LHCN-M2 (cell line): ENCODE results near the gene OS9. TPM values are rescaled to one million over a fixed set of nuclear protein-coding genes. Genes with fewer than 3 reads are reported as not detected.

Source experiments
- DNase-seq: peaks from one replicate; pipeline ENCODE4 v3.0.0-alpha.2; 2012; ENCODE audit warnings: low read depth
- total RNA-seq: library from RNA; depleted of rRNA; stranded (reverse); fragments of >200 nt; gene quantifications from 2 replicates; pipeline ENCODE4 v1.2.3, GENCODE V29; 2014

The OS9 gene
- total RNA-seq, 1 experiment from 2014 or later, result 214 TPM

DNA sequence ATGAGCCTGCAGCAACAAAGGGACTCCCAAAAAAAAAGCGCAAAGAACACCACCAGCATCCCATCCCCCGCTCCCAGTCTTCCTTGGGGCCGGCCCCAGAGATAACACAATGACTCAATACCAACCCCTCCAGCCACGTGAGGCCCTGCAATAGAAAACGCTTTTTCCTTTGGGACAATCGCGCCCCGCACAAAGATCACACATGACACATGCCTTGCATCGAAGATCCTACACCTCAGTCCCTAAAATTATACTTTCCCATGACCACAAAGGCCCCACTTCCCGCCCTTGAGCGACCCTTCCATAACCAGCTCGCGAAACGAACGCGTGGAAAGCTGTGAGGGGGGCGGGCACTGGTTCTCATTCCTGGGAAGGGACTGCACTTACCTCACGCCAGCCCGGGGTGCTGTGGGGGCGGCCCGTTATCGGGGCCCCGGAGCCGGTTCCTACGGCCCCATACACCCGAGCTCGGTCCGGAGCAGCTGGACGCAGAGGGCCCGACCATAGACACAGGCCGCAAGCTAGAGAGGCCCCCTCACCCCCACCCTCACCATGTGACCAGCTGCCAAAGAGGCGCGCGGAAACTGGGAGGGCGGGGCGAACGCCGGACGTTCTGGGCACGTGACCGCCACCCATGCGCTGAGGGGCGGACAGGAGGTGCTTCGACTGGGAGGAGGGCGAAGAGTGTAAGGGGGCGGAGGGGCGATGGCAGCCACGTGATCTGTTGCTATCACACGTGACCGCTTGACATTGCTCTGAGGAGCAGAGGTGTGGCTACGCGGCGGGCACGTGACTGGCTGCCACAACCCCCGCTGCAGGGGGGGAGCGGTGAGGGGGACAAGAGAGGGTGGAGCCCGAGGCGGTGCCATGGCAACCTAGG, 58.1 kb downstream of the OS9 start, which contains the start of gene CDK4:
Gene CDK4, minus strand, starts transcription at position 523 of the 880 bp plus-strand sequence. CDS start 593 bp downstream, outside the sequence.
- peak; percentile 100 for DNase-seq

DNA sequence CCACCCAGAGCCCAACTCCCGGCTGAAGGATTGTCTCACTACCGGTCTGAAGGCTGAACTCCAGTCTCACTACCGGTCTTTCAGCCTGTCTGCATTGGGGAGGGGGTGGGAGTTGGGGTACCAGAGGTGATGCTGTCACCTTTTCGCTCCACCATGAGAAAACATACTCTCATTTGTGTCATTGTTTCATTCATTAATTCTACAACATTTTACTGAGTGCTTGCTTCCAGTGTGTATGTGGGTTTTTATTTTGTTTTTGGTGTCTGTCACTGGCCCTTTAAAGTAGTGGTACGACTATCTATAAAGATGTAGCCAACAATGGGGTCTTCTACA, 58.7 kb downstream of the OS9 start:
- DNase-seq, result no peak

DNA sequence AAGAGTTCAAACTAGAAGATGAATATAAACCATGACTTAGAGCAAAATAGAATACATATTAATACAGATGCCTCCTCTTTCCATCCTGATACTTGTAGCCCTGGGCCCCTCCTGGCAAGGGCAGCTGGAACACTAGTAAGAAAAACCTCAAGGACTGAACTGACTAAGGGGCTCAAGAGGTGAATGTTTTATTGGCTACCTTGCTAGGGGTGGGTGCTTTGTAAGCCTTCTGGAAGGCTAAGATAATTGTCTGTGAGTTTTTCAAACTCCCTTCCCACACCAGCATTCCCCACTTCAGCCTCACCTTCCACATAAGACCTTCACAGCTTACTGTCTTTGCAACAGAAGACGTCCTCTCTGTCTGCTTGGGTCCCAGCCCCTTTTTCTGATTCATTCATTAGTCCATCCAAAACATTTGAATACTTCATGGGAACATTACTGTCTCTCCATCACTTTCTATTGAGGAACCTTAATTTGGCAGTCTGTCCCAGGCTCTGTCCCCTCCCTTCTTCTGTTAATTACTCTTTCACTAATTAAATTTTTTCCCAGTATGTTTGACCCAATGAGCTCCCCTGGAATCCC, 59.9 kb downstream of the OS9 start:
- no peak for DNase-seq

DNA sequence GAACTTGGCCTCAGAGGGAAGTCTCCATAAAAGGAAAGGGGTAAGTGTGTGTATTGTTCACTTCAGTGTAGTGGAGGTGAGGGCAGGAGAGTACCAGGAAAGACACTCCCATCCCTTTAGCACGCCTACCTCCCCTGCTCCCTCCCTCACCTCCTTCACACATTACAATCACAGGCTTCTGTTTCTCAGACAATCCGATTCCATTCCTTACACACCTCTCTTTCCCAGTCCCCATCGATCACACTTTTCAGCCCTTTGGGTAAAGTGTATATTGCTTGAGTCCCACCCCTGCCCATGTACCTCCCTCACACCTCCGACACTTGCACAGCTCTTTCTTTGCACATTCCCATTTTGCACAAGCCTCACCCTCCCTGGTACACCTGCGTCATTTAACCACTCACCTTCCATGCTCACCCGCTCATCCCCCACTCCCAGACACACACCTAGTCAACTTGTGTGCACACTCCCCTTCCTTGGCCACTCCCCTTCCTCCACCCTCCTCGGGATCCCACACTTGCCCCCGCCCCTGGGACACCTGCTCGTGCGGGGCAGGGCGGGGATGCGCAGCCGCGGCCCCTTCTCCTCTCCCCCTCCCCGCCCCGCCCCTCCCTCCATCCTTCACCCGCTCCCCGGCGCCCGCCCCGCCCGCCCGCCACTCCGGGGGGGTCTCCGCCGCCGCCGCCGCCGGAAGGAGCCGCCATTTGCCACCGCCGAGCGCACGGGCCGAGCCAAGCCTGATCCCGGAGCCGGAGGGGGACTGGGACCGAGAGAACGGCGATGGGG, 60.7 kb downstream of the OS9 start, which contains the start of gene MARCHF9:
Gene MARCHF9, plus strand, starts transcription at position 693 of the 783 bp plus-strand sequence. CDS start 426 bp downstream, outside the sequence.
- no peak for DNase-seq

DNA sequence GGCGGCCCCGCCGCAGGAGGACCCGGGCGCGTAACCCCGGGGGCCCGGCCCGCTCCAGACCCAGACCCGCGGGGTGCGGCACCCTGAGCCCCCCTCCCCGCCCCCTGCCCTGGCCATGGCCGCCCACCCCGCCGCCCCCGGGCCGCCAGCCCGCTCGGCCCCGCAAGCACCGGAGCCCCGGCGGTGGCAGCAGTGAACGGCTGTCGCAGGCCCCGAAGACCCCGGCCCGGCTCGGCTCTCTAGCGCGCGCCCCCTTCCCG, 61.2 kb downstream of the OS9 start:
- no peak for DNase-seq

DNA sequence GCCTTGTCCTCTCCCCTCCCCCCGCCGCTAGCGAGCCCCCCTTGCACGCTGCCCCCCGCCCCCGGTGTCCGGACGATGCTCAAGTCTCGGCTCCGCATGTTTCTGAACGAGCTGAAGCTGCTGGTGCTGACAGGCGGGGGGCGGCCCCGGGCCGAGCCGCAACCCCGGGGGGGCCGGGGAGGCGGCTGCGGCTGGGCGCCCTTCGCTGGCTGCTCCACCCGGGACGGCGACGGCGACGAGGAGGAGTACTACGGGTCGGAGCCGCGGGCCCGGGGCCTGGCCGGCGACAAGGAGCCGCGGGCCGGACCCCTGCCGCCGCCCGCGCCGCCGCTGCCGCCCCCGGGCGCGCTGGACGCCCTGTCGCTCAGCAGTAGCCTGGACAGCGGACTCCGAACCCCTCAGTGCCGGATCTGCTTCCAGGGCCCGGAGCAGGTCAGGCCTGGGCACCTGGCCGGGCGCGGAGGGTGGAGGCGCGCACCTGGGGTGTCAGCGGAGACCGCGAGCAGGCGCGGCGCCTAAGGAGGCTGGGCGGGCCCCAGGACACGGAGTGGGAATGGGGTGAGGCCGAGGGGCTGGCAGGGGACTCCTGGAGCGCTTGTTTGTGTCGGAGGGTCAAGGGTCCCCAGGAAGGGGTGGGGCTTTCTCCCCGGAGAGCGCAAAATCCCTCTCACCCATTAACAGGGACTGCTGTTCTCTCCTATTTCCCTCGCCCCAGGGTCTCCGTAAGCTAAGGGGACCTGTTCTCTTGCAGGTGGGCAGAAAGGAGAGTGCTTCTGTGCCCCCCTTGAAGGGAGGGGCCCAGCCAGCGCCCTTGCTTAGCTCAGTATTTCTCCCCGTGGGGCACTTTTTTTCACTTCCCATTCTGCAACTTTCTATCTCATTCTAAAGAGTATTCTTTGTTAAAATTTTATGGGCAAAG, 61.8 kb downstream of the OS9 start:
- DNase-seq, result no peak

DNA sequence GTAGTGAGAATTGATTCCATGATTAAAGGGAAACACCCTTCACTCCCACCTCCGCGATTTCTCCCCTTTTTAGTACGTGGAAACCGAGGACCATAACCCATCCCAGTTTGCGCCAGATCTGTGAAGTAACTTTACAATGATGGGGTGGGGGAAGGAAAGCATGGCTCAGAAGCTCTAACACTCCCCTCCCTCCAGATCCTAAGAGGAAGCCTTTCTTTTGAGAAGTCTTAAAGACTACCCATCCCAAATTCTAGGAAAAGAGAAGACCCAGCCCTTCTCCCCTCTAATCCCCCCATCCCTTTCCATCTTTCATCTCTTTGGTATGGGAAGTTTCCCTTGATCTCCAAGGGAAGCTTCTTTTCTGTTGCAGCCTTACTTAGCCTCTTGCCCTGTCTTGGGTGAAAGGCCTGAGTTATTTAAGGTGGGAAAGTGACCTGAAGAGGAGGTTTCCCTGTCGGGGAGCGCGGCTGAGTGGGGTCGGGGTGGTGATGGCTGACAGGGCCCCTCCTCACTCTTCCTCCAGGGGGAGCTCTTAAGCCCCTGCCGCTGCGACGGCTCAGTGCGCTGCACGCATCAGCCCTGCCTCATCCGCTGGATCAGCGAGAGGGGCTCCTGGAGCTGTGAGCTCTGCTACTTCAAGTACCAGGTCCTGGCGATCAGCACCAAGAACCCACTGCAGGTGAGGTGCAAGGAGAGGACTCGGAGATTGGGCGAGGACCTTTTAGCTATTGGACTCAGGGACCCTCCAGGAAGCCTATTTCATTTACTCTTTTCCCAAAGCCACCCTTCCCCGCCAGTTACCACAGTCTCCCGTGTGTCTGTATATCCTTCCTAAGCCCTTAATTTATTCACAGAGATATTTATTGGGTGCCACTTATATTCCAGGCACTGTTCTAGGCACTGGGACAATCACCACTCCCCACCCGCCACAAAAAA, 62.7 kb downstream of the OS9 start:
- no peak for DNase-seq

DNA sequence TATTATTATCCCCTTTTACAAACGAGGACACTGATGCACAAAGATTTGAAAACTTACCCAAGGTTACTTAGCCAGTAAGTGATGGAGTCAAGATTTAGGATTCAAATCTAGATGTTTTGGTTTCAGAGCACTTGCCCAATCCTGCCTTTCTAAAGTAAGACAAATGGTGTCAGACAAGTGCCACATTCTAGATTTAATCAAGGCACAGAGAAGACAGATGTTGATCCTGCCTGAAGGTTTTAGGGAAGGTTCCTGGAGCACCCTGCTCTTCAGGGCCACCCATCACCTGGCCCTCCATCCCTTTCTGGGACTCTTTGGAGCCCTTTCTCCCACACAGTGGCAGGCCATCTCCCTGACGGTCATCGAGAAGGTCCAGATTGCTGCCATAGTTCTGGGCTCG, 63.8 kb downstream of the OS9 start:
- no peak for DNase-seq

DNA sequence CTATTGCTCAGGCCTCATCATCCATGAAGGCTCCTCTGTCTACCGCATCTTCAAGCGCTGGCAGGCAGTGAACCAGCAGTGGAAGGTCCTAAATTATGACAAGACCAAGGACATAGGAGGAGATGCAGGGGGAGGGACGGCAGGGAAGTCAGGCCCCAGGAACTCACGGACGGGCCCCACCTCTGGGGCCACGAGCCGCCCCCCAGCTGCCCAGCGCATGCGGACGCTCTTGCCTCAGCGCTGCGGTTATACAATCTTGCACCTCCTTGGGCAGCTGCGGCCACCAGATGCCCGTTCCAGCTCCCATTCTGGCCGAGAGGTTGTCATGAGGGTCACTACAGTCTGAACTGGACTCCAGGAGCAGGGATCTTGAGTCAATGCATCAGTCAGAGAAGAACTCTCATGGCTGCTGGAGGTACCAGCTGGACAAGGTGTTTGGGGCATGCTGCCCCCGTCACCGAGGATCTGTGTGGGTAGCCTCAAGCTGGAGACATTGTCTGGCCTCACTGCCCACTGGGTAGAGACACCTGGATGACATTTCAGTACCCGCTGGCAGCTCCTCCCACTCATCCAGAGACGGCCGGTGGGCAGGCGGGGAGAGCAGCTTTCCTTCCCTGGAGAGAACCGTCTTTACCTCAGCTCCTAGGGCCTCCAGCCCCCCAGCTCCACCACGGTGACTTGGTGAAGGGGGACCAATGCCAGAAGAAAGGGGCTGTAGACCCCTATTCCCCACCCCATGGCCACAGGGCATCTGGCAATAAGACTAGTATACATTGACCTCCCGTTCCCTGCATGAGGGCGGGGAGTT, 64.8 kb downstream of the OS9 start:
- DNase-seq, result no peak

DNA sequence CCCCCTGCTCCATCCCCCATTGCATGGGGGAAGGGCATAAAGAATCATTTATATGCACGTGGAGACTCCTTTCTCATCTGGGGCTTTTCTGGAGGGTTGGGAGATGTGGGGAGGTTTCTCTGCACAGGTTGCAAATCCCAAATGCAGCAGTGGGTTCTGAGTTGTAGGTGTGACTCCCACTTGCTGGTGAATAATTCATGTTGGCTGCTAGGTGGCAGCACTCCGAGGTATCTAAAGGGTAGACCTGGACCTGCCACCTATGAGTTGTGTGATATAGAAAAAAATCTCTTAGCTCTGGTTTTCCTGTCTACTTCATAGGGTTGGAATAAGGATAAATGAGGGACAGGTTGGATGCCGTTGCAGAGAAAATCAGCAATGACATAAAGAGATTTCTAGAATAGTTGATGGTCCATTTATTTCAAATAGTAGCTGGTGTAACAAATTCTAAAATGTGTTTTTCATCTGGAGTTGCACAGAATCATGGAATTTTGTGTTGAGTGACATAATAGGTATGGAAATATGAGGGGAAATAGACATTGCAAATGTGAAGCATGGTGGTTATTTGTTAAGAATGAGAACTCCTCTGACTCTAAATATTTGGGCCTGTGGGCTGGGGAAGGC, 65.5 kb downstream of the OS9 start:
- no peak for DNase-seq

DNA sequence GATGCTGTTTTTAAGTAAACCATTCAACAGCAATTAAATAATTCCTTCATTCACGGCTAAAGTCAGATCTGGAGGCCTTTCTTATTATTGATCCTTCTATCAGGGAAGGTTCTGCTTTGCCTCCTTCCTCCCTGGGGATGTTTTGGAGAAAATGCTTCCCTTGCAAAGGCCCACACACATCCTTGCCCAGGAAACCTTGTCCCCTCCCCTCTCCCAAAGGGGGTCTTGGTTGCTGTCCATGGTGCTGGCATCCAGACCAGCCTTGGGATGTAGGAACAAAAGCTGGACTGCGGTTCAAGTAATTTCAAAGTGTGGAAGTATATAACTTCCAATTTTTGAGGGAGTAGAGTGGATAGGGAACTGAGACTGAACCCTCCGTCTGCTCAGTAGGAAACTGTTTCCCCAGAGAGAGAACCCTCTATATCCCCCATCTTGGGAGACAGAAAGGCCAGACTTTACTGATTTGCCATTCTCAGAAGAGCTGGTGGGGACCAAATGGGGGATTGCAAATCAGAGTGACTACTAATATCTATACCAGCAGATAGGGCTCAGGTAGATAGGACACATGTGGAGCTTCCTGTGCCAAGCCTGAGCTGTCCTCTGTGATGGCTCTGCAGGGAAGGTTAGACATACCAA, 66.5 kb downstream of the OS9 start:
- DNase-seq, result no peak

DNA sequence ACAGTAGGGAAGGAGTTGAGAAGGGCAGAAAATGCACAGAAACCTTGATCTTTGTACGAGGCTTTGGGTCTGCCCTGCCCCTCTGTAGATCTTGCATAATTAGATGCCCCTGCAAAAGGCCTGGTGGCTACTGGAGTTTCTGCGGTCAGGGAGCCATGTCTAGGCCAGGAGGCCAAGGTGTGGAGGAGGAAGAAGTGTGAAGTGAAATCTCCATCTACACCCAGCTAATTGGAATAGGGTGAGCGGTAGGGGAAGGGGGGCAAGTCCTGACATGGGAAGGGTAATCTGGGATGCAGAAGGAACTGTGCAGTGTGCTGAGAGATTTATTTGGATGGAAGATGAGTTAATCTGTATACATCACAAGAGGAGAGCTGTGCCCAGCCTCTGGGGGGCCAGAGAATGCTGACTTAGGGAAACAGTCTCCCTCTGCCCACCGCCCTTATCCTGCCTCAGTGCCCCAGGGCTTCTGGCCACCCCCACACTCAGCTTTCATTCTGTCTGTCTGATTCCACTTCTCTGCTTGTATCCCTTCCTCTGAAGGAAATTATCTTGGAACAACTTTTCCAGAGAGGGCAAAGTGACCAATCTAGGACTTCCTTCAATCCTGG, 67.6 kb downstream of the OS9 start:
- no peak for DNase-seq

DNA sequence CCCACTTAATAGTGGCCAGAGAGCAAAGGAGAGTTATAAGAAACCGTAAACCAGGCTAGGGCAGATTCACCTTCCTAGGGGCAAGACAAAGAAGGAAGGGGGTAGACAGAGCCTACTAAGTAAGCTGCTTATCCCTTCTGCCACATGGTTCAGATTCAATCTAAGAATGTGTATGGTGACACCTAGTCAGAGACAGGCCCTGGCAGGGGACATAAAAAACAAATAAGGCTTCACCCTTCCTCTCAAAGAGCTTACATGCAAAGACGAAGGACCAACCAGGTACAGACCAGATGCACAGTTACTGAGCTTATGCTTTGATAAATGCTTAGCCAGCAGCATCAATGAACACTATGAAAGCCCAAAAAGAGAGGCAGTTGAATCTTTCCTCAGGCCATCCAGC, 68.5 kb downstream of the OS9 start:
- DNase-seq, result no peak

DNA sequence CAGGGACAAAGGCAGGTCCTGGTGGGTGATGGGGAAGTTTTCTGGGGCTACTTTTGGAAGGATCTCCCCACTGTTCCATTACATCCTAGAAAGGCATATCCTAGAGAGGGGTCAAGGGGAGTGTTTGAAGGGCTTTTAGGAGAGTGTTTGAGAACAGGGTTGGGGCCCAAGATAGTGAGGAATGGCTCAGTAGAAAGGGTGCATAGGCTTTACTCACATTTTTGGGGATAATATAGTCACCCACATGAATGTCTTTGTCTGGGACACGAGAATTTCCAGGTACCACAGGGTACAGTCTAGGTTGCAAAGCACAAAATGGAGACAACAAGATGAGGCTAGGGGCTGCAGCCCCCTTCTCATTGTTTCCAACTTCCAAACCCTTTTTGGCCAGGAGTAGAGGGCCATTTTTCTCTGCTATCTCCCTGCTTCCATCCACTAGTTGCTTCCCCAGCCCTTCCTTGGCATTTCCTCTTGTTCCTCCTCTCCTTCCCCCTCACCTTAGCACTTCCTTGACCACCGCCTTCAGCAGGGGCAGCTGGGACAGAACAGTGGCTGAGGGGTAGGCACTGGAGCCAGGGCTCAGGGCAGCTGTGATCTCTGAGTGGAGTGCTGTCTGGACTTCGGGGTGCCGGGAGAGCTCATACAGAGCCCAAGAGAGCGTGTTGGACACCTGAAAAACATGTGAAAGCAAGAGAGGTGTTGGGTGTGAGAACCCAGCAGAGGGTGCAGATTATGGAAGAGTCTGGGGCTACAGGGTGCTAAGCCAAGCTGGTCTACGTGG, 70.1 kb downstream of the OS9 start:
- no peak for DNase-seq

DNA sequence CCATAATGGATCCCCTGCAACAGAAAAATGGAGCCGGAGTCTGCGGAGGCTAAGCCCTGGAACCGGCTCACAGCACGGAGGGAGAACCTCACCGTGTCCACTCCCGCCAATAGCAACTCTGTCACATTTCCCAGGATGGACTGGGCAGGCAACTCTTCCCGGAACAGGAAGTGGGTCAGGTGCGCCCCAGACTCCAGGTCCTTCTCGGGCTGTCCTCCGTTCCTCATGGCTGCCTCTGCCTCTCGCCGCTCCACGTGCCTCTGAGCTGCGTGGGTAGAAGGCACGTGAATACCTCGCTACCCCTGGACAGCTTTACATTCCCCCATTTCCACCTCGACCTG, 70.7 kb downstream of the OS9 start:
- no peak for DNase-seq

DNA sequence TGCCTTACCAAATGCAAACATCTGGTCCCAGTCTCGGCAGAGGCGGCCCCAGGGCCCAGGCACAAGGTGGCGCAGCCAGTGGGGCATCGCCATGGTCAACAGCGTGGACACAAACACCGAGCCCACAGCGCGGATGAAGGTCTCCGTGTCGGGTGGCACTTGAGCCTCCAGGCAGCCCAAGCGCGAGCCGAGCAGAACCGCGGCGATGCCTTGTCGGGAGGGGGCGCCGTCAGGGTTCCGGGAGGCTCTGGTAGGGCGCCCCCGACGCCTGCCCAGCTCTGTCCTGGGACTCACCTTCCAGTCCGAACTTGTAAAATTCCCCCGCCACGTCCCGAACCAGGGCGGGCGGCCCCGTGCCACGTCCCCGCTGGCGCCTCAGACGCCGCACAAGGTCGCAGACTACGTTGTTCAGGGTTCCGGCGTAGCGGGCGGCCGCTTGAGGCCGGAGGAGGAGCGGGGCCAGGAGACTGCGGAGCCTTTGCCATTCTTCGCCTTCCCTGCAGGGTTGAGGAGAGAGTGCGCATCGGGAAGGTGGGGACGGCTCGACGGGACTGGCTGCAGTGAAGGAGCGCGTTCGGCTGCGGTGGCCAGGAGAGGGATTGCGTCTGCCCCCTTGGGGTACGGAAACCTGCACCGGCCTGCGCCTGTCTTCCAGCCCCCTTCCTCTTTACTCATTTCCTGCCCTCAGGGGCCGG, 71.2 kb downstream of the OS9 start:
- DNase-seq, result no peak
